ENCODE results near the gene AKT3. TPM values are rescaled to one million over a fixed set of nuclear protein-coding genes. Genes with fewer than 3 reads are reported as not detected.

Gene AKT3
- total RNA-seq, 1 experiment from 2014 or later = 31.3 TPM

GRCh38 chr1:243473227-243474135 lies 376.6 kb downstream of the AKT3 start:
- in situ Hi-C loops (cut with HindIII; ENCODE audit: low pct_unique_long_range_greater_than_20kb, low sequenced_read_pairs) = no loop called here
- no peak for DNase-seq (ENCODE audit: low read depth)

- no peak for DNase-seq (ENCODE audit: low read depth)
Observed at GRCh38 chr1:243471754-243472745, 378.0 kb downstream of the AKT3 start.

GRCh38 chr1:243471026-243471685 lies 378.9 kb downstream of the AKT3 start:
- no peak for DNase-seq (ENCODE audit: low read depth)
- in situ Hi-C loops (cut with HindIII; ENCODE audit: low pct_unique_long_range_greater_than_20kb, low sequenced_read_pairs) = no loop called here

More at GRCh38 chr1:243471754-243472745, 378.0 kb downstream of the AKT3 start:
- in situ Hi-C loops (cut with HindIII; ENCODE audit: low pct_unique_long_range_greater_than_20kb, low sequenced_read_pairs) = no loop called here

- in situ Hi-C loops (cut with HindIII; ENCODE audit: low pct_unique_long_range_greater_than_20kb, low sequenced_read_pairs) = no loop called here
- no peak for DNase-seq (ENCODE audit: low read depth)
Observed at GRCh38 chr1:243470502-243470901, 379.5 kb downstream of the AKT3 start.

GRCh38 chr1:243469497-243469896 lies 380.5 kb downstream of the AKT3 start:
- DNase-seq (ENCODE audit: low read depth) = no peak
- in situ Hi-C loops (cut with HindIII; ENCODE audit: low pct_unique_long_range_greater_than_20kb, low sequenced_read_pairs) = no loop called here

- in situ Hi-C loops (cut with HindIII; ENCODE audit: low pct_unique_long_range_greater_than_20kb, low sequenced_read_pairs) = no loop called here
Observed at GRCh38 chr1:243465738-243466137, 384.3 kb downstream of the AKT3 start.

GRCh38 chr1:243465081-243465480 lies 385.0 kb downstream of the AKT3 start:
- no peak for DNase-seq (ENCODE audit: low read depth)
- in situ Hi-C loops (cut with HindIII; ENCODE audit: low pct_unique_long_range_greater_than_20kb, low sequenced_read_pairs) = no loop called here

More at GRCh38 chr1:243465738-243466137, 384.3 kb downstream of the AKT3 start:
- no peak for DNase-seq (ENCODE audit: low read depth)

GRCh38 chr1:243462929-243463697 lies 386.9 kb downstream of the AKT3 start:
- no peak for DNase-seq (ENCODE audit: low read depth)
- in situ Hi-C loops (cut with HindIII; ENCODE audit: low pct_unique_long_range_greater_than_20kb, low sequenced_read_pairs) = no loop called here

GRCh38 chr1:243461700-243462099 lies 388.3 kb downstream of the AKT3 start:
- in situ Hi-C loops (cut with HindIII; ENCODE audit: low pct_unique_long_range_greater_than_20kb, low sequenced_read_pairs) = no loop called here
- no peak for DNase-seq (ENCODE audit: low read depth)

- in situ Hi-C loops (cut with HindIII; ENCODE audit: low pct_unique_long_range_greater_than_20kb, low sequenced_read_pairs) = no loop called here
- DNase-seq (ENCODE audit: low read depth) = no peak
Observed at GRCh38 chr1:243459059-243459458, 391.0 kb downstream of the AKT3 start.

- in situ Hi-C loops (cut with HindIII; ENCODE audit: low pct_unique_long_range_greater_than_20kb, low sequenced_read_pairs) = no loop called here
- no peak for DNase-seq (ENCODE audit: low read depth)
Observed at GRCh38 chr1:243457363-243457982, 392.6 kb downstream of the AKT3 start.

- DNase-seq (ENCODE audit: low read depth) = no peak
- in situ Hi-C loops (cut with HindIII; ENCODE audit: low pct_unique_long_range_greater_than_20kb, low sequenced_read_pairs) = no loop called here
Observed at GRCh38 chr1:243455760-243456651, 394.0 kb downstream of the AKT3 start.

GRCh38 chr1:243454328-243454997 lies 395.6 kb downstream of the AKT3 start:
- in situ Hi-C loops (cut with HindIII; ENCODE audit: low pct_unique_long_range_greater_than_20kb, low sequenced_read_pairs) = no loop called here
- no peak for DNase-seq (ENCODE audit: low read depth)

- no peak for DNase-seq (ENCODE audit: low read depth)
- in situ Hi-C loops (cut with HindIII; ENCODE audit: low pct_unique_long_range_greater_than_20kb, low sequenced_read_pairs) = no loop called here
Observed at GRCh38 chr1:243452092-243452491, 398.0 kb downstream of the AKT3 start.

- no peak for DNase-seq (ENCODE audit: low read depth)
- in situ Hi-C loops (cut with HindIII; ENCODE audit: low pct_unique_long_range_greater_than_20kb, low sequenced_read_pairs) = no loop called here
Observed at GRCh38 chr1:243449373-243449772, 400.7 kb downstream of the AKT3 start.

- in situ Hi-C loops (cut with HindIII; ENCODE audit: low pct_unique_long_range_greater_than_20kb, low sequenced_read_pairs) = no loop called here
Observed at GRCh38 chr1:243447844-243448243, 402.2 kb downstream of the AKT3 start.

More at GRCh38 chr1:243447844-243448243, 402.2 kb downstream of the AKT3 start:
- DNase-seq (ENCODE audit: low read depth) = no peak

Measured in Caki2 (cell line).